Vein endothelial cell (primary cell): ENCODE data around the gene PDE4B. TPM values are rescaled to one million over a fixed set of nuclear protein-coding genes. Genes with fewer than 3 reads are reported as not detected.

Experiments
- small RNA-seq: library from RNA; depleted of rRNA; stranded (forward); fragments of <200 nt; gene quantifications from one replicate; pipeline ENCODE3, GENCODE V24; 2012
- total RNA-seq: library from RNA; depleted of rRNA; stranded (reverse); fragments of >200 nt; gene quantifications from 2 replicates; pipeline ENCODE4 v1.2.3, GENCODE V29; 2012

Gene PDE4B
- total RNA-seq = 120 and 126 TPM in 2 replicates

GRCh38 chr1:65792669-65793358 lies at the start of gene PDE4B:
Gene PDE4B, plus strand, starts transcription at chr1:65792895.

Small RNAs within 50 kb of the gene (small RNA-seq; reads per million reads assigned to genes)
- gene RN7SL854P (not detected), gene RNU4-88P (not detected)
